ENCODE measurements around the gene RBMS1.

RBMS1 gene

GRCh38 chr2:160493227-160494028, at the start of gene RBMS1:
Gene RBMS1 (minus strand): TSS chr2:160493807. CDS start chr2:160493363, 444 bp downstream.
- no peak for DNase-seq (ENCODE audit: low read depth)

GRCh38 chr2:160541745-160542144, 48.1 kb upstream of the RBMS1 start:
- no peak for DNase-seq (ENCODE audit: low read depth)

GRCh38 chr2:160538559-160539355, 45.1 kb upstream of the RBMS1 start:
- DNase-seq (ENCODE audit: low read depth): no peak

- DNase-seq (ENCODE audit: low read depth): no peak
Measured at GRCh38 chr2:160538115-160538514, 44.5 kb upstream of the RBMS1 start.

GRCh38 chr2:160534996-160535395, 41.4 kb upstream of the RBMS1 start:
- DNase-seq (ENCODE audit: low read depth): no peak

- no peak for DNase-seq (ENCODE audit: low read depth)
Measured at GRCh38 chr2:160534249-160534648, 40.6 kb upstream of the RBMS1 start.

- peak; percentile 22 for DNase-seq (ENCODE audit: low read depth)
Measured at GRCh38 chr2:160533482-160533881, 39.9 kb upstream of the RBMS1 start.

- DNase-seq (ENCODE audit: low read depth): no peak
Measured at GRCh38 chr2:160532388-160532787, 38.8 kb upstream of the RBMS1 start.

- peak; percentile 77 for DNase-seq (ENCODE audit: low read depth)
Measured at GRCh38 chr2:160522951-160523710, 29.5 kb upstream of the RBMS1 start.

GRCh38 chr2:160517731-160518130, 24.1 kb upstream of the RBMS1 start:
- DNase-seq (ENCODE audit: low read depth): no peak

GRCh38 chr2:160516547-160517365, 23.1 kb upstream of the RBMS1 start:
- no peak for DNase-seq (ENCODE audit: low read depth)

GRCh38 chr2:160515120-160515519, 21.5 kb upstream of the RBMS1 start:
- DNase-seq (ENCODE audit: low read depth): no peak

- DNase-seq (ENCODE audit: low read depth): no peak
Measured at GRCh38 chr2:160513120-160513519, 19.5 kb upstream of the RBMS1 start.

GRCh38 chr2:160512491-160512890, 18.9 kb upstream of the RBMS1 start:
- no peak for DNase-seq (ENCODE audit: low read depth)

GRCh38 chr2:160510617-160511016, 17.0 kb upstream of the RBMS1 start:
- DNase-seq (ENCODE audit: low read depth): no peak

GRCh38 chr2:160509016-160509415, 15.4 kb upstream of the RBMS1 start:
- no peak for DNase-seq (ENCODE audit: low read depth)

GRCh38 chr2:160507464-160507863, 13.9 kb upstream of the RBMS1 start:
- no peak for DNase-seq (ENCODE audit: low read depth)

GRCh38 chr2:160507046-160507407, 13.4 kb upstream of the RBMS1 start:
- no peak for DNase-seq (ENCODE audit: low read depth)

GRCh38 chr2:160506371-160507045, 12.9 kb upstream of the RBMS1 start:
- no peak for DNase-seq (ENCODE audit: low read depth)

- DNase-seq (ENCODE audit: low read depth): no peak
Measured at GRCh38 chr2:160505256-160505655, 11.6 kb upstream of the RBMS1 start.

- DNase-seq (ENCODE audit: low read depth): no peak
Measured at GRCh38 chr2:160502478-160502877, 8.9 kb upstream of the RBMS1 start.
